Esophagus muscularis mucosa (tissue), 3 donors: Measurements from ENCODE around the gene MYCBPAP.

Experiments
- POLR2AphosphoS5 ChIP-seq, 2 donors: sonication (generic); formaldehyde crosslinking; IDR thresholded peaks; one replicate each; pipeline ENCODE4 v1.6.1; 2017; ENCODE audit warnings: antibody characterized with exemption in 2 of 2
- TF ChIP-seq, protein P1 (sequence below), 3 experiments: fragments of 200-600 bp in 2 of 3; fragments of 450-650 bp in 1 of 3; sonication (generic) in 2 of 3; IDR thresholded peaks; one replicate each; pipeline ENCODE4 v1.5.1; 2017 to 2019; ENCODE audit warnings: antibody characterized with exemption in 3 of 3, mild to moderate bottlenecking in 2 of 3, moderate library complexity in 1 of 3

DNA sequence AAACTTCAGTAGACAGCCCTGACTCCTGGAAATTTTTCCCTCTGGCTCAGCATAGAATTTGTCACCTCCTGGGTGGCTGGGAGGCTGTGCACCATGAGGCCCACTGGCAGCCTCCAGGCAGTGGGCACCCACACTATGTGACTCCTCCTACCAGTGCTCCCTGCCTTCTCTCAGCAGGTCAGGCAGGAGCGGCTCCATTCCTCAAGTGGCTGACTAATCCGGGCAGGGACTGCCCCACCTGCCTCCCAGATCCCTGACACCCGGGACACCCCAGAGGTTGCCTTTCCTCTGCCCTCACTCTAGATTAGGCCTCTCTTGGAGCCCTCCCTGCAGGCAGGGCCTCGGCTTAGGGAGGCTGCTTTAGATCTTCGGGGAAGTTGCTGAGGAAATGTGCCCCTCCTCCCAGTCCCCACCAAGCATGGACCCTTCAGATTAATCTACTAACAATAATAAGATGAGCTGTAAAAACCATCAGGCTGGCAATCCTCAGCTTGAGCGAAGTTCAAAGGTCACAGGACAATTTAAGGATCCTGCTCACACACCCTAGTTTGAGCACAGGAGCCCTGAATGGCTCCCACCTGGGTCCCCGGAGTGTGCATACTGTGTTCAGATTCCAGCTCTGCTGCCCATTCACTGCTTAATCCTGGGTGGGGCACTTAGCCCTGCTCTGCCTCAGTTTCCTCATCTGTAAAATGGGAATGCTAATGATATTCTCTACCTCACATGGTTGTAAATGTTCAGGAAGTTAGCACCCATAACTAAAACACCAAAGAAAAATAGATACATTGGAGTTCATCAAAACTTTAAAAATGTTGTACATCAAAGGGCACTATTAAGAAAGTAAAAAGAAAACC, 10.0 kb upstream of the MYCBPAP start:
- TF ChIP-seq, protein P1, sequence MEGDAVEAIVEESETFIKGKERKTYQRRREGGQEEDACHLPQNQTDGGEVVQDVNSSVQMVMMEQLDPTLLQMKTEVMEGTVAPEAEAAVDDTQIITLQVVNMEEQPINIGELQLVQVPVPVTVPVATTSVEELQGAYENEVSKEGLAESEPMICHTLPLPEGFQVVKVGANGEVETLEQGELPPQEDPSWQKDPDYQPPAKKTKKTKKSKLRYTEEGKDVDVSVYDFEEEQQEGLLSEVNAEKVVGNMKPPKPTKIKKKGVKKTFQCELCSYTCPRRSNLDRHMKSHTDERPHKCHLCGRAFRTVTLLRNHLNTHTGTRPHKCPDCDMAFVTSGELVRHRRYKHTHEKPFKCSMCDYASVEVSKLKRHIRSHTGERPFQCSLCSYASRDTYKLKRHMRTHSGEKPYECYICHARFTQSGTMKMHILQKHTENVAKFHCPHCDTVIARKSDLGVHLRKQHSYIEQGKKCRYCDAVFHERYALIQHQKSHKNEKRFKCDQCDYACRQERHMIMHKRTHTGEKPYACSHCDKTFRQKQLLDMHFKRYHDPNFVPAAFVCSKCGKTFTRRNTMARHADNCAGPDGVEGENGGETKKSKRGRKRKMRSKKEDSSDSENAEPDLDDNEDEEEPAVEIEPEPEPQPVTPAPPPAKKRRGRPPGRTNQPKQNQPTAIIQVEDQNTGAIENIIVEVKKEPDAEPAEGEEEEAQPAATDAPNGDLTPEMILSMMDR (IDR thresholded peaks at IDR 0.05), result no peak
- no peak for TF ChIP-seq POLR2AphosphoS5 (IDR thresholded peaks at IDR 0.05)
